GM23338 (cell line): ENCODE measurements around the gene TAOK3. TPM values are rescaled to one million over a fixed set of nuclear protein-coding genes. Genes with fewer than 3 reads are reported as not detected.
A peak's percentile ranks its signal among the peaks of the same experiment; 100 is the strongest.

Source experiments
- ATAC-seq: fragments of 200-7000 bp; cut with Tn5 transposase; 3 replicates; pipeline ENCODE4 v1.9.1; 2020
- DNase-seq: peaks from one replicate; pipeline ENCODE4 v3.0.0-alpha.2; 2015; ENCODE audit warnings: low spot score
- H2AFZ ChIP-seq: fragments of 200-600 bp; sonication (generic); 2 replicates; pipeline ENCODE4 v1.8.0; 2016; ENCODE audit warnings: antibody characterized with exemption, mild to moderate bottlenecking, moderate library complexity
- H3F3A ChIP-seq: fragments of 200-600 bp; sonication (generic); replicated peaks from 2 replicates; pipeline ENCODE4 v1.8.0; 2017; ENCODE audit warnings: antibody characterized with exemption, mixed run types, low read depth
- H3K27ac ChIP-seq: fragments of 200-600 bp; sonication (generic); 2 replicates; pipeline ENCODE4 v1.6.1; 2016; ENCODE audit warnings: low read depth
- H3K27me3 ChIP-seq: fragments of 200-600 bp; sonication (generic); 2 replicates; pipeline ENCODE4 v1.8.0; 2016; ENCODE audit warnings: mild to moderate bottlenecking, mixed run types, moderate library complexity; ENCODE audit not compliant: insufficient read depth
- H3K36me3 ChIP-seq: fragments of 200-600 bp; sonication (generic); 2 replicates; pipeline ENCODE4 v1.8.0; 2016; ENCODE audit warnings: mild to moderate bottlenecking; ENCODE audit not compliant: insufficient read depth
- H3K4me1 ChIP-seq: fragments of 200-600 bp; sonication (generic); 2 replicates; pipeline ENCODE4 v1.8.0; 2016; ENCODE audit warnings: mild to moderate bottlenecking, moderate library complexity; ENCODE audit not compliant: insufficient read depth
- H3K4me2 ChIP-seq: fragments of 200-600 bp; sonication (generic); 2 replicates; pipeline ENCODE4 v1.7.1; 2017; ENCODE audit warnings: mixed run types
- H3K4me3 ChIP-seq: fragments of 200-600 bp; sonication (generic); 2 replicates; pipeline ENCODE4 v1.6.1; 2016; ENCODE audit warnings: mixed run types
- H3K79me2 ChIP-seq: fragments of 200-600 bp; sonication (generic); replicated peaks from 2 replicates; pipeline ENCODE4 v1.8.0; 2017; ENCODE audit warnings: mild to moderate bottlenecking; ENCODE audit not compliant: insufficient read depth
- H3K9me2 ChIP-seq: fragments of 200-600 bp; sonication (generic); 2 replicates; pipeline ENCODE4 v1.8.0; 2017; ENCODE audit not compliant: insufficient read depth
- H4K20me1 ChIP-seq: fragments of 200-600 bp; sonication (generic); replicated peaks from 2 replicates; pipeline ENCODE4 v1.8.0; 2017; ENCODE audit warnings: mild to moderate bottlenecking; ENCODE audit not compliant: insufficient read depth
- H3K27ac Mint-ChIP-seq: 2 replicates; pipeline ENCODE4 v1.8.0; 2020; ENCODE audit warnings: inconsistent platforms, mild to moderate bottlenecking, moderate library complexity, mixed read lengths
- H3K27me3 Mint-ChIP-seq: 3 replicates; pipeline ENCODE4 v1.8.0; 2022; ENCODE audit warnings: low read depth, mild to moderate bottlenecking, moderate library complexity, mixed read lengths, inconsistent platforms; ENCODE audit not compliant: insufficient read depth, poor library complexity
- H3K36me3 Mint-ChIP-seq: 3 replicates; pipeline ENCODE4 v1.8.0; 2021; ENCODE audit warnings: low read depth, mild to moderate bottlenecking, inconsistent platforms, moderate library complexity, mixed read lengths
- H3K4me1 Mint-ChIP-seq: 3 replicates; pipeline ENCODE4 v1.8.0; 2020; ENCODE audit warnings: mild to moderate bottlenecking, inconsistent platforms, mixed read lengths
- H3K4me3 Mint-ChIP-seq: 3 replicates; pipeline ENCODE4 v1.8.0; 2021; ENCODE audit warnings: moderate library complexity, mild to moderate bottlenecking, inconsistent platforms, mixed read lengths
- H3K9me3 Mint-ChIP-seq: 3 replicates; pipeline ENCODE4 v1.8.0; 2020; ENCODE audit warnings: moderate library complexity, mild to moderate bottlenecking, inconsistent platforms, mixed read lengths
- CREB1 ChIP-seq: fragments of 250-450 bp; sonication (Bioruptor Pico); IDR thresholded peaks from 2 replicates; pipeline ENCODE4 v1.5.0; 2020; ENCODE audit warnings: low read depth, mild to moderate bottlenecking, moderate library complexity
- CTCF ChIP-seq, 2 experiments: fragments of 200-600 bp in 1 of 2; sonication (generic) in 1 of 2; conservative IDR thresholded peaks; 2 replicates each; pipeline versions ENCODE4 v1.5.1 to v1.6.1; 2016 to 2017; ENCODE audit warnings: antibody characterized with exemption in 2 of 2, low read depth in 2 of 2, mild to moderate bottlenecking in 2 of 2, moderate library complexity in 1 of 2
- EZH2phosphoT487 ChIP-seq: fragments of 200-600 bp; sonication (generic); IDR thresholded peaks from one replicate; pipeline ENCODE4 v1.8.1; 2018; ENCODE audit warnings: antibody characterized with exemption; ENCODE audit not compliant: unreplicated experiment
- NANOG ChIP-seq: IDR thresholded peaks from 2 replicates; pipeline ENCODE4 v1.6.1; 2016; ENCODE audit warnings: antibody characterized with exemption, borderline replicate concordance
- POLR2AphosphoS5 ChIP-seq: IDR thresholded peaks from 2 replicates; pipeline ENCODE4 v1.6.1; 2016; ENCODE audit warnings: antibody characterized with exemption, low read depth
- STAT1 ChIP-seq: IDR thresholded peaks from one replicate; pipeline ENCODE4 v1.6.1; 2016; ENCODE audit warnings: antibody characterized with exemption; ENCODE audit not compliant: unreplicated experiment
- ZNF331 ChIP-seq: fragments of 250-450 bp; sonication (Bioruptor Pico); IDR thresholded peaks from 2 replicates; pipeline ENCODE4 v1.5.0; 2020; ENCODE audit warnings: low read depth, mild to moderate bottlenecking, moderate library complexity
- polyA plus RNA-seq: library from polyadenylated mRNA; unstranded; fragments of >200 nt; fragmentation: Nextera tagmentation; extraction: Ambion mirVana; gene quantifications from 2 replicates; pipeline ENCODE4 v1.2.1, GENCODE V29; 2016
- total RNA-seq: library from RNA; depleted of rRNA; stranded (reverse); fragments of >200 nt; shearing (Covaris generic); gene quantifications from 2 replicates; pipeline ENCODE4 v1.2.3, GENCODE V29; 2014
- TF ChIP-seq, protein P1 (sequence below): IDR thresholded peaks from one replicate; pipeline ENCODE4 v1.6.1; 2018; ENCODE audit warnings: antibody characterized with exemption; ENCODE audit not compliant: unreplicated experiment
- TF ChIP-seq, protein P2 (sequence below): IDR thresholded peaks from 2 replicates; pipeline ENCODE4 v1.6.1; 2016; ENCODE audit warnings: antibody characterized with exemption

Gene TAOK3
- total and polyA plus RNA-seq, 2 experiments from 2014 or later, result 7.6 to 20.4 TPM

GRCh38 chr12:118102070-118102469 is 270.6 kb downstream of the TAOK3 start:
- Histone ChIP-seq H3K4me2 (peak overlapping the region; percentile 98), H3F3A (peaks cover 12% of the 10 kb centered on the region), H2AFZ (no peak overlapping the region), H4K20me1 (no peaks in the 10 kb centered on the region; the same call in none of the 2 replicates), H3K27me3 (no peaks in the 10 kb centered on the region), H3K4me1 (peaks cover 33% of the 10 kb centered on the region), H3K79me2 (peaks cover 75% of the 10 kb centered on the region), H3K36me3 (peaks cover 15% of the 10 kb centered on the region), H3K9me2 (no peaks in the 10 kb centered on the region), H3K27ac (peak overlapping the region; percentile 95; the same call in 1 of the 2 replicates), H3K4me3 (peak overlapping the region; percentile 93)
- Mint-ChIP-seq H3K27ac (no peak overlapping the region), H3K4me3 (peak overlapping the region; percentile 96), H3K9me3 (no peaks in the 10 kb centered on the region; the same call in 2 of the 3 replicates), H3K36me3 (peaks cover 27% of the 10 kb centered on the region), H3K27me3 (no peaks in the 10 kb centered on the region), H3K4me1 (peaks cover 22% of the 10 kb centered on the region)
- no peak for TF ChIP-seq EZH2phosphoT487
- no peak for TF ChIP-seq CREB1 (CRISPR knock-in tag)
- no peak for TF ChIP-seq ZNF331 (CRISPR knock-in tag)
- no peak for TF ChIP-seq STAT1
- no peak for TF ChIP-seq POLR2AphosphoS5
- TF ChIP-seq, protein P1, sequence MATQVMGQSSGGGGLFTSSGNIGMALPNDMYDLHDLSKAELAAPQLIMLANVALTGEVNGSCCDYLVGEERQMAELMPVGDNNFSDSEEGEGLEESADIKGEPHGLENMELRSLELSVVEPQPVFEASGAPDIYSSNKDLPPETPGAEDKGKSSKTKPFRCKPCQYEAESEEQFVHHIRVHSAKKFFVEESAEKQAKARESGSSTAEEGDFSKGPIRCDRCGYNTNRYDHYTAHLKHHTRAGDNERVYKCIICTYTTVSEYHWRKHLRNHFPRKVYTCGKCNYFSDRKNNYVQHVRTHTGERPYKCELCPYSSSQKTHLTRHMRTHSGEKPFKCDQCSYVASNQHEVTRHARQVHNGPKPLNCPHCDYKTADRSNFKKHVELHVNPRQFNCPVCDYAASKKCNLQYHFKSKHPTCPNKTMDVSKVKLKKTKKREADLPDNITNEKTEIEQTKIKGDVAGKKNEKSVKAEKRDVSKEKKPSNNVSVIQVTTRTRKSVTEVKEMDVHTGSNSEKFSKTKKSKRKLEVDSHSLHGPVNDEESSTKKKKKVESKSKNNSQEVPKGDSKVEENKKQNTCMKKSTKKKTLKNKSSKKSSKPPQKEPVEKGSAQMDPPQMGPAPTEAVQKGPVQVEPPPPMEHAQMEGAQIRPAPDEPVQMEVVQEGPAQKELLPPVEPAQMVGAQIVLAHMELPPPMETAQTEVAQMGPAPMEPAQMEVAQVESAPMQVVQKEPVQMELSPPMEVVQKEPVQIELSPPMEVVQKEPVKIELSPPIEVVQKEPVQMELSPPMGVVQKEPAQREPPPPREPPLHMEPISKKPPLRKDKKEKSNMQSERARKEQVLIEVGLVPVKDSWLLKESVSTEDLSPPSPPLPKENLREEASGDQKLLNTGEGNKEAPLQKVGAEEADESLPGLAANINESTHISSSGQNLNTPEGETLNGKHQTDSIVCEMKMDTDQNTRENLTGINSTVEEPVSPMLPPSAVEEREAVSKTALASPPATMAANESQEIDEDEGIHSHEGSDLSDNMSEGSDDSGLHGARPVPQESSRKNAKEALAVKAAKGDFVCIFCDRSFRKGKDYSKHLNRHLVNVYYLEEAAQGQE, result no peak
- ATAC-seq (no peak), DNase-seq (no peak)

- Histone ChIP-seq H3K79me2 (peaks cover 85% of the 10 kb centered on the region), H3F3A (peaks cover 11% of the 10 kb centered on the region), H4K20me1 (no peaks in the 10 kb centered on the region; the same call in none of the 2 replicates), H3K36me3 (peaks cover 15% of the 10 kb centered on the region), H3K27ac (0 out of 2 replicates have a peak overlapping the region, but pooled peaks have one; percentile 39), H3K4me1 (peaks cover 23% of the 10 kb centered on the region), H3K4me3 (no peak overlapping the region), H3K27me3 (no peaks in the 10 kb centered on the region), H2AFZ (no peak overlapping the region), H3K4me2 (peak overlapping the region; percentile 98; the same call in 1 of the 2 replicates), H3K9me2 (no peaks in the 10 kb centered on the region)
- H3K27me3 Mint-ChIP-seq, result peaks cover 2% of the 10 kb centered on the region
- no peak overlapping the region for H3K4me3 Mint-ChIP-seq
- peaks cover 31% of the 10 kb centered on the region for H3K36me3 Mint-ChIP-seq
- H3K9me3 Mint-ChIP-seq, result no peaks in the 10 kb centered on the region; the same call in 2 of the 3 replicates
- no peak for DNase-seq
- no peak for ATAC-seq
- no peak overlapping the region for H3K27ac Mint-ChIP-seq
- peaks cover 18% of the 10 kb centered on the region for H3K4me1 Mint-ChIP-seq
- TF ChIP-seq NANOG, result no peak
- TF ChIP-seq, protein P2, sequence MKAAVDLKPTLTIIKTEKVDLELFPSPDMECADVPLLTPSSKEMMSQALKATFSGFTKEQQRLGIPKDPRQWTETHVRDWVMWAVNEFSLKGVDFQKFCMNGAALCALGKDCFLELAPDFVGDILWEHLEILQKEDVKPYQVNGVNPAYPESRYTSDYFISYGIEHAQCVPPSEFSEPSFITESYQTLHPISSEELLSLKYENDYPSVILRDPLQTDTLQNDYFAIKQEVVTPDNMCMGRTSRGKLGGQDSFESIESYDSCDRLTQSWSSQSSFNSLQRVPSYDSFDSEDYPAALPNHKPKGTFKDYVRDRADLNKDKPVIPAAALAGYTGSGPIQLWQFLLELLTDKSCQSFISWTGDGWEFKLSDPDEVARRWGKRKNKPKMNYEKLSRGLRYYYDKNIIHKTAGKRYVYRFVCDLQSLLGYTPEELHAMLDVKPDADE, result no peak
- TF ChIP-seq, protein P1, result no peak
- no peak for TF ChIP-seq STAT1
- TF ChIP-seq CTCF (conservative IDR thresholded peaks at IDR 0.05; ENCODE audit: low read depth in 2 of 2), result no peak
Measured at GRCh38 chr12:118101051-118101450, 271.7 kb downstream of the TAOK3 start.
